Calu3 (cell line): Measurements from ENCODE around the gene TAS1R2. TPM values are rescaled to one million over a fixed set of nuclear protein-coding genes. Genes with fewer than 3 reads are reported as not detected.

Source experiments
- BruUV-seq: library from RNA; stranded (reverse); fragments of 400-500 nt; replicated peaks from 2 replicates; lab custom pipeline; 2021; lab: Mats Ljungman, UMichigan
- CTCF ChIA-PET: fragments of 300-600 bp; sonication (Branson Sonifier 250); formaldehyde crosslinking; loops from one replicate; lab custom pipeline; 2022; ENCODE audit warnings: antibody characterized with exemption; lab: Charles Lee
- DNase-seq: peaks from one replicate; pipeline ENCODE4 v3.0.0; 2022
- H3K27ac Mint-ChIP-seq: one replicate; pipeline ENCODE4 v1.8.0; 2022; ENCODE audit warnings: mixed read lengths; ENCODE audit not compliant: unreplicated experiment
- H3K27me3 Mint-ChIP-seq: one replicate; pipeline ENCODE4 v1.8.0; 2022; ENCODE audit warnings: mixed read lengths; ENCODE audit not compliant: unreplicated experiment
- H3K36me3 Mint-ChIP-seq: one replicate; pipeline ENCODE4 v1.8.0; 2022; ENCODE audit warnings: mild to moderate bottlenecking, moderate library complexity, mixed read lengths; ENCODE audit not compliant: insufficient read depth, unreplicated experiment
- H3K4me1 Mint-ChIP-seq: one replicate; pipeline ENCODE4 v1.8.0; 2022; ENCODE audit warnings: mild to moderate bottlenecking, low read depth, mixed read lengths; ENCODE audit not compliant: unreplicated experiment
- H3K4me3 Mint-ChIP-seq: one replicate; pipeline ENCODE4 v1.8.0; 2022; ENCODE audit warnings: mild to moderate bottlenecking, low read depth, moderate library complexity, mixed read lengths; ENCODE audit not compliant: unreplicated experiment
- H3K9me3 Mint-ChIP-seq: one replicate; pipeline ENCODE4 v1.8.0; 2022; ENCODE audit warnings: low read depth, mixed read lengths; ENCODE audit not compliant: unreplicated experiment
- CTCF ChIP-seq: fragments of 200-600 bp; IDR thresholded peaks from one replicate; pipeline ENCODE4 v1.8.0; 2022; ENCODE audit warnings: antibody characterized with exemption; ENCODE audit not compliant: unreplicated experiment
- intact Hi-C: fragments of 100-400 bp; cut with micrococcal nuclease; formaldehyde crosslinking; loops from one replicate; pipeline ENCODE4 v1.10.0; 2022; ENCODE audit not compliant: unreplicated experiment
- total RNA-seq: library from RNA; stranded (reverse); gene quantifications from 2 replicates; pipeline ENCODE4 v1.2.3, GENCODE V29; 2022

TAS1R2 gene
- total RNA-seq, 1 experiment from 2014 or later, result not detected

GRCh38 chr1:18886003-18886335 lies 26.5 kb upstream of the TAS1R2 start:
- intact Hi-C loops, result no loop called here
- Mint-ChIP-seq H3K4me1 (no peaks in the 10 kb centered on the region), H3K27ac (no peak overlapping the region), H3K4me3 (no peak overlapping the region), H3K36me3 (no peaks in the 10 kb centered on the region), H3K9me3 (no peaks in the 10 kb centered on the region), H3K27me3 (no peaks in the 10 kb centered on the region)
- DNase-seq, result no peak
- BruUV-seq, result no TSS peak
- CTCF ChIA-PET, result no interaction called here
- TF ChIP-seq CTCF, result no peak

GRCh38 chr1:18885311-18886002 lies 26.0 kb upstream of the TAS1R2 start:
- CTCF ChIA-PET, result interaction anchor here (0.6 kb wide), 1 partner anchor 213 kb away, joined by 4 read pairs; no protein-coding TSS in a partner anchor

GRCh38 chr1:18884727-18885126 lies 25.3 kb upstream of the TAS1R2 start:
- H3K36me3 Mint-ChIP-seq, result no peaks in the 10 kb centered on the region
- H3K4me1 Mint-ChIP-seq, result no peaks in the 10 kb centered on the region
- CTCF ChIA-PET, result interaction anchor here (0.6 to 1.4 kb wide), 5 partner anchors 8 to 228 kb away, joined by 3 to 7 read pairs (median 4); partner anchors contain the start of gene ALDH4A1
- intact Hi-C loops, result no loop called here
- no peak overlapping the region for H3K4me3 Mint-ChIP-seq
- H3K9me3 Mint-ChIP-seq, result no peaks in the 10 kb centered on the region
- no TSS peak for BruUV-seq
- no peaks in the 10 kb centered on the region for H3K27me3 Mint-ChIP-seq
- no peak overlapping the region for H3K27ac Mint-ChIP-seq
- no peak for TF ChIP-seq CTCF
- no peak for DNase-seq

More at GRCh38 chr1:18885311-18886002, 26.0 kb upstream of the TAS1R2 start:
- no peaks in the 10 kb centered on the region for H3K9me3 Mint-ChIP-seq
- BruUV-seq, result no TSS peak
- no peaks in the 10 kb centered on the region for H3K27me3 Mint-ChIP-seq
- H3K27ac Mint-ChIP-seq, result no peak overlapping the region
- H3K4me1 Mint-ChIP-seq, result no peaks in the 10 kb centered on the region
- no peak overlapping the region for H3K4me3 Mint-ChIP-seq
- DNase-seq, result no peak
- intact Hi-C loops, result no loop called here
- TF ChIP-seq CTCF, result no peak
- no peaks in the 10 kb centered on the region for H3K36me3 Mint-ChIP-seq

- no TSS peak for BruUV-seq
- Mint-ChIP-seq H3K4me1 (no peaks in the 10 kb centered on the region), H3K9me3 (no peaks in the 10 kb centered on the region), H3K27ac (no peak overlapping the region), H3K36me3 (no peaks in the 10 kb centered on the region), H3K27me3 (no peaks in the 10 kb centered on the region), H3K4me3 (no peak overlapping the region)
- intact Hi-C loops, result no loop called here
- CTCF ChIA-PET, result interaction anchor here (1.0 to 1.4 kb wide), 4 partner anchors 9 to 229 kb away, joined by 3 to 7 read pairs (median 4); partner anchors contain the start of gene ALDH4A1
- no peak for DNase-seq
- TF ChIP-seq CTCF, result peak; percentile 13
These were observed 24.9 kb upstream of the TAS1R2 start for GRCh38 chr1:18884419-18884717.
